ENCODE results near the gene TNKS1BP1. TPM values are rescaled to one million over a fixed set of nuclear protein-coding genes. Genes with fewer than 3 reads are reported as not detected.

TNKS1BP1 gene
- total RNA-seq, 4 donors from 2014 or later: 98.5 to 165 (median 125) TPM

GRCh38 chr11:57255618-57256017 is 69.1 kb downstream of the TNKS1BP1 start:
- H3K27ac ChIP-seq: no peak overlapping the region
- ATAC-seq: no peak
- no peaks in the 10 kb centered on the region for H3K27me3 ChIP-seq
- no peak overlapping the region for H3K4me3 ChIP-seq
- no peaks in the 10 kb centered on the region for H3K36me3 ChIP-seq
- TF ChIP-seq, protein P1, sequence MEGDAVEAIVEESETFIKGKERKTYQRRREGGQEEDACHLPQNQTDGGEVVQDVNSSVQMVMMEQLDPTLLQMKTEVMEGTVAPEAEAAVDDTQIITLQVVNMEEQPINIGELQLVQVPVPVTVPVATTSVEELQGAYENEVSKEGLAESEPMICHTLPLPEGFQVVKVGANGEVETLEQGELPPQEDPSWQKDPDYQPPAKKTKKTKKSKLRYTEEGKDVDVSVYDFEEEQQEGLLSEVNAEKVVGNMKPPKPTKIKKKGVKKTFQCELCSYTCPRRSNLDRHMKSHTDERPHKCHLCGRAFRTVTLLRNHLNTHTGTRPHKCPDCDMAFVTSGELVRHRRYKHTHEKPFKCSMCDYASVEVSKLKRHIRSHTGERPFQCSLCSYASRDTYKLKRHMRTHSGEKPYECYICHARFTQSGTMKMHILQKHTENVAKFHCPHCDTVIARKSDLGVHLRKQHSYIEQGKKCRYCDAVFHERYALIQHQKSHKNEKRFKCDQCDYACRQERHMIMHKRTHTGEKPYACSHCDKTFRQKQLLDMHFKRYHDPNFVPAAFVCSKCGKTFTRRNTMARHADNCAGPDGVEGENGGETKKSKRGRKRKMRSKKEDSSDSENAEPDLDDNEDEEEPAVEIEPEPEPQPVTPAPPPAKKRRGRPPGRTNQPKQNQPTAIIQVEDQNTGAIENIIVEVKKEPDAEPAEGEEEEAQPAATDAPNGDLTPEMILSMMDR (IDR thresholded peaks at IDR 0.05 in 4 of 5, conservative IDR thresholded peaks at IDR 0.05 in 1 of 5): no peak
- TF ChIP-seq POLR2A (IDR thresholded peaks at IDR 0.05): no peak
- peaks cover 0 to 20% of the 10 kb centered on the region in 2 donors for H3K4me1 ChIP-seq
- DNase-seq: no peak
- in situ Hi-C loops (cut with MboI; ENCODE audit: low sequenced_read_pairs in 4 of 4): loop anchor here in 1 of 4 donors (25.0 kb wide), 1 partner anchor 418 kb away; no protein-coding TSS in a partner anchor
- no peaks in the 10 kb centered on the region for H3K9me3 ChIP-seq
- intact Hi-C loops (cut with DNase I; ENCODE audit: low total_unique reads): no loop called here

GRCh38 chr11:57254631-57255030 is 70.1 kb downstream of the TNKS1BP1 start:
- Histone ChIP-seq H3K4me3 (no peak overlapping the region), H3K9me3 (no peaks in the 10 kb centered on the region), H3K27me3 (no peaks in the 10 kb centered on the region), H3K27ac (no peak overlapping the region), H3K36me3 (no peaks in the 10 kb centered on the region), H3K4me1 (peaks cover 0 to 25% of the 10 kb centered on the region in 2 donors)
- intact Hi-C loops (cut with DNase I; ENCODE audit: low total_unique reads): loop anchor here (5.0 kb wide), 1 partner anchor 1312 kb away; no protein-coding TSS in a partner anchor
- no peak for DNase-seq
- ATAC-seq: no peak
- TF ChIP-seq, protein P1 (IDR thresholded peaks at IDR 0.05 in 4 of 5, conservative IDR thresholded peaks at IDR 0.05 in 1 of 5): no peak
- TF ChIP-seq POLR2A (IDR thresholded peaks at IDR 0.05): no peak
- in situ Hi-C loops (cut with MboI; ENCODE audit: low sequenced_read_pairs in 4 of 4): loop anchor here (5.0 to 25.0 kb wide), 3 partner anchors 122 to 417 kb away; no protein-coding TSS in a partner anchor

DNA sequence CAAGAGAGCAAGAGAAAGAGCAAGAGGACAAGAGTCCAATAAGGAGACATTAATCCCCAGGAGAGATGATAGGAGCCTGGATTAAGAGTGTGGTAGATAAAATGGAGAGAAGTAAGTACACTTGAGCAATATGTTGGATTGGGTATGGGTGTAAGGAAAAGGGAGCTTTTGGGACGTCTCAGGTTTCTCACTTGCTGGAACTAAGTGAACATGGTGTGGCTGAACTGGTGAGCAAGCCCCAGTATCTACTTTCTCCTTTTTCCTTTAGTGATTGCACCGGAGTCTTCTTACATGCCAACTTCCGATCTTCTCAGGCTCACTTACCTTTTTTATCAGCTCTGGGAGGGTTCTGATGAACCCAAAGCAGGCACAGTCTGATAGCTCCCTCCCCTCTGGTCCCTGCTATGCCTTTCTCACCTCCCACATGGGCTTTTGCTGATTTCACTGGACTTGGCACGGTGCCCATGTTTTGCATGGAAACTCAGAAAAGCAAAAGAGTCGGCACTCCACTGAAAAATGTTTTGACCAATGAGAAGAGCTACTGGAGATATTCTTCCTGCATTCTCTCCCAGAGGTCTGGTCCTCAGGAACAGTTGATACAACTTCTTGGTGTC is 73.2 kb downstream of the TNKS1BP1 start:
- H3K36me3 ChIP-seq: no peaks in the 10 kb centered on the region
- H3K27ac ChIP-seq: peak overlapping the region in 2 of 4 donors; percentile 12 to 66
- peaks cover 0 to 28% of the 10 kb centered on the region in 2 donors for H3K4me1 ChIP-seq
- DNase-seq: peak in 1 of 2 donors; percentile 28
- in situ Hi-C loops (cut with MboI; ENCODE audit: low sequenced_read_pairs in 4 of 4) (loop anchor here (5.0 to 25.0 kb wide), 3 partner anchors 119 to 414 kb away; no protein-coding TSS in a partner anchor), intact Hi-C loops (cut with DNase I; ENCODE audit: low total_unique reads) (loop anchor here (2.0 to 5.0 kb wide), 2 partner anchors 25 to 1309 kb away; no protein-coding TSS in a partner anchor)
- TF ChIP-seq, protein P1 (IDR thresholded peaks at IDR 0.05 in 4 of 5, conservative IDR thresholded peaks at IDR 0.05 in 1 of 5): no peak
- no peak for TF ChIP-seq POLR2A (IDR thresholded peaks at IDR 0.05)
- peak; percentile 80 to 89 for ATAC-seq
- no peaks in the 10 kb centered on the region for H3K27me3 ChIP-seq
- H3K4me3 ChIP-seq: no peak overlapping the region
- no peaks in the 10 kb centered on the region for H3K9me3 ChIP-seq

DNA sequence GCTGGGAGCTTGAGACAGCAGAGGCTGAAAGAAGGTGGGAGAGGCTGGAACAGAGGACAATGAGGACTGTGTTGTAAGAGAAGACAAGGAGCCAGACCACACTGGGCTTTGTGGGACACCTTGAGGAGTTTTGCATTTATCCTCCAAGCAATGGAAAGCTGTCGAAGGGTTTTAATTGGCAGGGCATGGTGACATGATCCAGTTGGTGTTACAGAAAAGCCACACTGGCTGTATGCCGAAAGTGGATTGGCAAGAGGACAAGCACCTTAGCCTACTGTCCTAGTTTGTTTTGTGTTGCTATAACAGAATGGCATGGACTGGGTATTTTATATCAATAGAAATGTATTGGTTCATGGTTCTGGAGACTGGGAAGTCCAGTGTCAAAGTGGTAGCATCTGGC is 73.7 kb downstream of the TNKS1BP1 start:
- Histone ChIP-seq H3K9me3 (no peaks in the 10 kb centered on the region), H3K27me3 (no peaks in the 10 kb centered on the region), H3K4me1 (peaks cover 0 to 28% of the 10 kb centered on the region in 2 donors), H3K4me3 (no peak overlapping the region), H3K36me3 (no peaks in the 10 kb centered on the region), H3K27ac (peak overlapping the region in 2 of 4 donors; percentile 12 to 66)
- intact Hi-C loops (cut with DNase I; ENCODE audit: low total_unique reads) (loop anchor here (2.0 to 5.0 kb wide), 2 partner anchors 26 to 1309 kb away; no protein-coding TSS in a partner anchor), in situ Hi-C loops (cut with MboI; ENCODE audit: low sequenced_read_pairs in 4 of 4) (loop anchor here (5.0 to 25.0 kb wide), 3 partner anchors 119 to 414 kb away; no protein-coding TSS in a partner anchor)
- ATAC-seq (peak in 1 of 2 donors; percentile 13), DNase-seq (no peak)
- TF ChIP-seq, protein P1 (IDR thresholded peaks at IDR 0.05 in 4 of 5, conservative IDR thresholded peaks at IDR 0.05 in 1 of 5): no peak
- no peak for TF ChIP-seq POLR2A (IDR thresholded peaks at IDR 0.05)

Other genes with a start within 250 kb of the TNKS1BP1 start
- gene LRRC55, start 143.0 kb downstream of the TNKS1BP1 start, total RNA-seq: not detected
- gene APLNR, start 87.7 kb downstream of the TNKS1BP1 start, total RNA-seq: 1 to 10 TPM in 1 of 4 donors, under 1 TPM in 3; 0.32 to 3.7 (median 0.64) TPM
- gene SSRP1, start 10.9 kb upstream of the TNKS1BP1 start, total RNA-seq: 100 to 1,000 TPM in 3 of 4 donors, 10 to 100 TPM in 1; 76.6 to 155 (median 137) TPM
- gene P2RX3, start 13.4 kb upstream of the TNKS1BP1 start, total RNA-seq: not detected
- gene PRG3, start 56.2 kb upstream of the TNKS1BP1 start, total RNA-seq: not detected
- not detected for gene PRG2, start 65.7 kb upstream of the TNKS1BP1 start, total RNA-seq
- 10 to 100 TPM; 13.9 to 22.5 (median 20.3) TPM for gene SLC43A3, start 102.2 kb upstream of the TNKS1BP1 start, total RNA-seq
- 1 to 10 TPM in 1 of 4 donors, under 1 TPM in 3; 0.13 to 2.8 (median 0.77) TPM for gene RTN4RL2, start 135.6 kb upstream of the TNKS1BP1 start, total RNA-seq
- gene SLC43A1, start 190.8 kb upstream of the TNKS1BP1 start, total RNA-seq: 10 to 100 TPM in 3 of 4 donors, 1 to 10 TPM in 1; 7.4 to 35.1 (median 15.8) TPM
- gene TIMM10, start 205.8 kb upstream of the TNKS1BP1 start, total RNA-seq: 10 to 100 TPM; 45.4 to 61.7 (median 49.5) TPM
- 10 to 100 TPM; 23.0 to 52.7 (median 43.4) TPM for gene SMTNL1, start 212.6 kb upstream of the TNKS1BP1 start, total RNA-seq
- gene UBE2L6, start 242.7 kb upstream of the TNKS1BP1 start, total RNA-seq: 1 to 10 TPM; 5.5 to 9.0 (median 6.7) TPM

Data from gastrocnemius medialis (tissue), 4 donors.